ENCODE results near the gene PMEL. TPM values are rescaled to one million over a fixed set of nuclear protein-coding genes. Genes with fewer than 3 reads are reported as not detected.
A peak's percentile ranks its signal among the peaks of the same experiment; 100 is the strongest.

PMEL gene
- total and polyA plus RNA-seq, 9 of the 15 experiments (the other 6 are each of a cell fraction or from before 2014, with no cell fraction given), result 0.36 to 2.0 (median 0.98) TPM

GRCh38 chr12:55996715-55997534 lies 31.1 kb upstream of the PMEL start, which contains the start of gene SUOX (continued):
- TF ChIP-seq TFE3 (CRISPR knock-in tag; IDR thresholded peaks at IDR 0.05) (no peak), JUN (IDR thresholded peaks at IDR 0.05; ENCODE audit: borderline replicate concordance, low read depth, low read length) (no peak), JUN (CRISPR knock-in tag; IDR thresholded peaks at IDR 0.05; ENCODE audit: borderline replicate concordance) (no peak), LCOR (CRISPR knock-in tag; IDR thresholded peaks at IDR 0.05) (no peak), HDAC6 (IDR thresholded peaks at IDR 0.05; ENCODE audit: low read depth, low read length) (no peak), ZNF707 (CRISPR knock-in tag; conservative IDR thresholded peaks at IDR 0.05) (no peak), ZC3H4 (CRISPR knock-in tag; IDR thresholded peaks at IDR 0.05; ENCODE audit: borderline replicate concordance) (no peak; the same call in 1 of the 2 replicates), TAF1 (IDR thresholded peaks at IDR 0.05; ENCODE audit: control insufficient read depth, extremely low read depth, insufficient read depth, low read length, severe bottlenecking) (peak; percentile 47), CHCHD3 (CRISPR knock-in tag; IDR thresholded peaks at IDR 0.05) (no peak), ZBTB2 (IDR thresholded peaks at IDR 0.05) (no peak), TEAD1 (CRISPR knock-in tag; IDR thresholded peaks at IDR 0.05) (0 out of 4 replicates have a peak, but pooled peaks of 1 of the 2 experiments have one; percentile 22), U2AF2 (optimal IDR thresholded peaks at IDR 0.05; ENCODE audit: low read depth, low read length) (no peak), CLOCK (CRISPR knock-in tag; IDR thresholded peaks at IDR 0.05; ENCODE audit: borderline replicate concordance) (no peak), YBX1 (IDR thresholded peaks at IDR 0.05) (no peak), ATF7 (IDR thresholded peaks at IDR 0.05) (peak; percentile 50; the same call in 1 of the 2 replicates), SMAD1 (IDR thresholded peaks at IDR 0.05; ENCODE audit: low read depth, low read length, partially characterized antibody) (no peak), SMARCB1 (IDR thresholded peaks at IDR 0.05; ENCODE audit: insufficient read length, low read depth) (no peak), NFIC (IDR thresholded peaks at IDR 0.05) (no peak), CTCF (IDR thresholded peaks at IDR 0.05 in 2 of 3, conservative IDR thresholded peaks at IDR 0.05 in 1 of 3; ENCODE audit: insufficient read depth in 2 of 3, low read depth in 1 of 3, low read length in 3 of 3) (no peak), SRSF7 (optimal IDR thresholded peaks at IDR 0.05; ENCODE audit: low read depth, low read length) (no peak)
